WI38 (cell line): ENCODE data around the gene EMILIN1.
A peak's percentile ranks its signal among the peaks of the same experiment; 100 is the strongest.
"Not testable (repeated sequence)": the region's sequence is repeated elsewhere in the genome, so short reads cannot be mapped to it uniquely, and the experiment has no call there.

Source experiments
- H3K4me3 ChIP-seq: 2 replicates; pipeline ENCODE4 v1.5.1; 2011; ENCODE audit warnings: low read depth, mild to moderate bottlenecking, control low read depth, low read length
- TF ChIP-seq, protein P1 (sequence below): IDR thresholded peaks from 2 replicates; pipeline ENCODE4 v1.5.1; 2012; ENCODE audit warnings: low read depth, mild to moderate bottlenecking, control low read depth, low read length

The EMILIN1 gene

DNA sequence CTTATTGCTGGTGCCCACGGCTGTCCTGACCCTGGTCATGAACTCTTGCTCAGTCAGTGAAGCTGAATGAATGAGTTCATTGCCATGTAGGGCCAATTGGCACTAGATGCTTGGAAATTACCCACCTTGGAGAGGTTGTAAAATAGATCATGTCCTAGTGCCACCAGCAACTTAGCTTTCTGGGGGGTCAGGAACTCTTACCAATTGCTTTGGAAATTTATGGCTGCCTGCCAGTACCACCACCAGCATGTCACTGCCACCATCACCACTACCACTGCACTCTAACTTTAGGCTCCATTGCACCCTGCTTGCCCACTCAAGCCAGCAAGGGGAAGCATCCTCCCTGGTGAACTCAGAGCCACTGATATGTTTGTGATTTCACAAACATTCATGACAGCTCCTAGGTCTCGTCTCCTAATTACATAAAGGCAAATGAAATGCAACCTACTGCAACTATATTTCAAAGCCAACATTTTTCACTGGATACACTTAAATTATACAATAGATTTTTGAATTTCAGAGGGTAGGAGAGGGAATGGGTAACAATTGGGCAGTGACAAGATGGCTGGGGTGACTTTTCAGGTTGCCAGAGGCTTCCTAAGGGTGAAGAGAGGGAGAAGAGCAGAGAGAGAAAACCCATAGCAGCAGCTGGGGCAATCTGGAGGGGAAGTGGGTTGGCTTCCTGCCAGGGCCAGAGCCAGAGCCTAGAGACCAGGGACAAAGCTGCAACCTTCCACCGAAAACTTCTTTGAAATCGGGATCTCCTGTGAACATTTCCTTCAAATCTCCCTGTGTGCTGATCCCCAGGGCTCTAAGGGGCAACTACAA, 3.5 kb upstream of the EMILIN1 start:
- TF ChIP-seq, protein P1, sequence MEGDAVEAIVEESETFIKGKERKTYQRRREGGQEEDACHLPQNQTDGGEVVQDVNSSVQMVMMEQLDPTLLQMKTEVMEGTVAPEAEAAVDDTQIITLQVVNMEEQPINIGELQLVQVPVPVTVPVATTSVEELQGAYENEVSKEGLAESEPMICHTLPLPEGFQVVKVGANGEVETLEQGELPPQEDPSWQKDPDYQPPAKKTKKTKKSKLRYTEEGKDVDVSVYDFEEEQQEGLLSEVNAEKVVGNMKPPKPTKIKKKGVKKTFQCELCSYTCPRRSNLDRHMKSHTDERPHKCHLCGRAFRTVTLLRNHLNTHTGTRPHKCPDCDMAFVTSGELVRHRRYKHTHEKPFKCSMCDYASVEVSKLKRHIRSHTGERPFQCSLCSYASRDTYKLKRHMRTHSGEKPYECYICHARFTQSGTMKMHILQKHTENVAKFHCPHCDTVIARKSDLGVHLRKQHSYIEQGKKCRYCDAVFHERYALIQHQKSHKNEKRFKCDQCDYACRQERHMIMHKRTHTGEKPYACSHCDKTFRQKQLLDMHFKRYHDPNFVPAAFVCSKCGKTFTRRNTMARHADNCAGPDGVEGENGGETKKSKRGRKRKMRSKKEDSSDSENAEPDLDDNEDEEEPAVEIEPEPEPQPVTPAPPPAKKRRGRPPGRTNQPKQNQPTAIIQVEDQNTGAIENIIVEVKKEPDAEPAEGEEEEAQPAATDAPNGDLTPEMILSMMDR, result no peak
- no peak overlapping the region for H3K4me3 ChIP-seq

DNA sequence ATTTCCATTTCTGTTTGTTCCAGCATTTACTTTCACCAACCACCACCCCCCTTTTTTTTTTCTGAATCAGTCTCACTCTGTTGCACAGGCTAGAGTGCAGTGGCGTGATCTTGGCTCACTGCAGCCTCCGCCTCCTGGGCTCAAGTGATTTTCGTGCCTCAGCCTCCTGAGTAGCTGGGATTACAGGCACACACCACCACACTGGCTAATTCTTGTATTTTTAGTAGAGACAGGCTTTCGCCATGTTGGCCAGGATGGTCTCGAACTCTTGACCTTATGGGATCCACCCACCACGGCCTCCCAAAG, 2.9 kb upstream of the EMILIN1 start:
- H3K4me3 ChIP-seq, result not testable (repeated sequence)

DNA sequence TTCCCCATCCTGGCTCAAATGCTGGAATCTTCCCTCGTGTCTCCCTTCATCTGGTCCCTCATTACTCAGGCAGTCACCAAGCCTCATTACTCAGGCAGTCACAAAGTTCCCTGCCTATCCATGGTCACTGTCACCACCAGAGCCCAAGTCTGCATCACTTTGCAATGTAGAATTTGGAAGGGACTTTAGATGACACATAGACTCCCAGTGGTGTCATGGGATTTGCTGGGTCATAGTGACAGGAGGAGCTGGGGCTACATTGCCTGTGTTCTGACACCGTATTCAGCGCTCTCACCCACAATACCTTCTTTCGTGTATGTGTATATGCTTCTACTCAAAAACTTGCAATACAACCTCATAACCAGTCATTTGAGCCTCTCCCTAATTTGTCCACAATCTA, 2.1 kb upstream of the EMILIN1 start:
- no peak overlapping the region for H3K4me3 ChIP-seq
- TF ChIP-seq, protein P1, result no peak

DNA sequence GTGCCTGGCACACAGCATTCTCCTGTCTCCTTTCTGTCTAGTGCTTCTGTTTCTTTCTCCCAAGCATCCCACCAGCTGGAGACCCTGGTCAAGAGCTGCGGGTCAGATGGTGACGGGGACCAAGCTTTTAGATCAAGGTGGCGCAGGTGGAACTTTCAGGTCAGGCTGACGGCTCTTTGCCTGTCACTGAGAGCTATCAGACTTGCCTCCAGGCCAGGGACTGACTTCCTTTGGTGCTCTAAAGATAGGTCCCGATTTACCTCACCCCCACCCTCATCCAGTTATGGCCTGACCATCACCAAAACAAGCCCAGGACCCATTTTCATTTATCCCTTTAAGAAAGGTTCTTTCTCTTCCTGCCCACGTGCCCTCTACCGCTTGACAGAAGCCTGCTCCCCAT, 1.2 kb upstream of the EMILIN1 start:
- TF ChIP-seq, protein P1, result no peak
- no peak overlapping the region for H3K4me3 ChIP-seq

DNA sequence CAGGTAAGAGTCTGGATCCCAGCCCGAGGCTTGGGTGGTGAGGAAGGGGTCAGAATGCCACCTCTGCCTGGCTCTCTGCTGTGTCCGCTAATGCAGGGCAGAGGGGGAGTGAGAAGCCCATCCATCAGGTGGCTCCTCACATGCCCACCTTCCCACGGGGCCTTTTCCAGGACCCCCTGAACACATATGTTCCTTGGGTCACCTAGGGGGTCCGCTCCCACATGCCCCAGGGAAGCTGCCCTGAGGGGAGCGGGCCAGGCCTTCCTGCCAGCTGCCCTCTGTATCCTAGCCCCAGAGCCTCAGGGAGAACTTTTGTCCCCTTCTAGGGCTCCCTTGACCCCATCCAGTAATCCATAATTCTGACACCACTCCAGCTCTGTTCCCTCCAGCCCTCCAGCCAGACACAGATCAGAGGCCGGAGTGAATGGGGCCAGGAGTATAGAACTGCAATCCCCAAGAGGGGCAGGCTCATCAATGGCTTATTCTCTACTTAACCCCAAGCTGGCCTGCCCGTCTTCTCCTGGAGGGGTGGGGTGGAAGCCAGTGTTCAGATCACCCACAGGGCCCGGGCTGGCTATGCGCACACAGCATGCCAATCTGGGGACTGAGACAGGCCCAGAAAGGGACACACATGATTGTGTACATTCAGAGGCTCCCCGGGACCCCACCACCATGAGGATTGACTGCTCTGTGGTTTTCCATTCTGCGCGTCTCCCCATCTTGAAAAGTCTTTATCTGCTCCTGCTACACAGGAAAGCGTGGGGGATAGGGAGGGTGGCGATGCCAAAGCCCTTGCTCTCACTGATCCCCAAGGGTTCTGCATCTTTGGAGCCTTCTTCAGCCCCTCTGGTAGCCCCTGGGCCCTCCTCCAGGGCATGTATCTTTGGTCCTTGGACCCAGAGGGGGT, 1.1 kb downstream of the EMILIN1 start:
- TF ChIP-seq, protein P1, result no peak
- peak overlapping the region; percentile 84 for H3K4me3 ChIP-seq

DNA sequence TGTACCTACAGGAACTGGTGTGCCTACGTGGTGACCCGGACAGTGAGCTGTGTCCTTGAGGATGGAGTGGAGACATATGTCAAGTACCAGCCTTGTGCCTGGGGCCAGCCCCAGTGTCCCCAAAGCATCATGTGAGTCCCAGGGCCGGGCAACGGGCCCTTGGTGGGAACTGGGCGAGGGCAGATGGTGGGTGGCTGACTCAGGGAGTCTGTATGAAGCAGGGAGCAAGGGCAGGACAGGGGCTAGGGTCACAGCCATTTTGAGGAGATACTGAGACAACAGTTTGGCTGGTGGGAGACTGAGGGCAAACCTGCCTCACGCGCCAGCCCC, 1.7 kb downstream of the EMILIN1 start:
- TF ChIP-seq, protein P1, result no peak
- H3K4me3 ChIP-seq, result peak overlapping the region; percentile 84

DNA sequence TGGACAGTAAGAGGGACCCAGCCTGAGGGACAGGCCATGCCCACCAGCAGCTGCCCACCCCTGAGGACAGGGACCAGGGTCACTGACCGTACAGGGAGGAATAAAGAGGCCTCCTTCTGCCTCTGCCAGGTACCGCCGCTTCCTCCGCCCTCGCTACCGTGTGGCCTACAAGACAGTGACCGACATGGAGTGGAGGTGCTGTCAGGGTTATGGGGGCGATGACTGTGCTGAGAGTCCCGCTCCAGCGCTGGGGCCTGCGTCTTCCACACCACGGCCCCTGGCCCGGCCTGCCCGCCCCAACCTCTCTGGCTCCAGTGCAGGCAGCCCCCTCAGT, 2.2 kb downstream of the EMILIN1 start:
- TF ChIP-seq, protein P1, result no peak
- peak overlapping the region; percentile 84 for H3K4me3 ChIP-seq
